Astrocyte (in vitro differentiated cells and primary cell): ENCODE results near the gene CHL1. TPM values are rescaled to one million over a fixed set of nuclear protein-coding genes. Genes with fewer than 3 reads are reported as not detected.
A peak's percentile ranks its signal among the peaks of the same experiment; 100 is the strongest.

Source experiments
- DNase-seq: peaks from one replicate; pipeline ENCODE4 v3.0.0-alpha.2; 2010; ENCODE audit warnings: low read depth
- FAIRE-seq: peaks from 2 replicates; lab custom pipeline; 2011; peaks lifted over from hg19 to GRCh38; lab: Jason Lieb, UNC
- H2AFZ ChIP-seq: 2 replicates; pipeline ENCODE4 v1.6.0; 2012; ENCODE audit warnings: low read depth, low read length, inconsistent platforms
- H3K27ac ChIP-seq: 2 replicates; pipeline ENCODE4 v1.5.1; 2011; ENCODE audit warnings: low read depth, low read length, inconsistent platforms
- H3K27me3 ChIP-seq: 2 replicates; pipeline ENCODE4 v1.6.0; 2011; ENCODE audit warnings: low read length, inconsistent platforms; ENCODE audit not compliant: insufficient read depth
- H3K36me3 ChIP-seq: 2 replicates; pipeline ENCODE4 v1.5.1; 2011; ENCODE audit warnings: low read length, inconsistent platforms; ENCODE audit not compliant: insufficient read depth
- H3K4me1 ChIP-seq: 2 replicates; pipeline ENCODE4 v1.5.1; 2011; ENCODE audit warnings: low read length, inconsistent platforms; ENCODE audit not compliant: insufficient read depth
- H3K4me2 ChIP-seq: 2 replicates; pipeline ENCODE4 v1.6.0; 2012; ENCODE audit warnings: low read length, inconsistent platforms
- H3K4me3 ChIP-seq: 2 replicates; pipeline ENCODE4 v1.5.1; 2011; ENCODE audit warnings: low read depth, mild to moderate bottlenecking, low read length, inconsistent platforms; ENCODE audit not compliant: insufficient read depth
- H3K79me2 ChIP-seq: 2 replicates; pipeline ENCODE4 v1.6.0; 2012; ENCODE audit warnings: mild to moderate bottlenecking, low read length, inconsistent platforms; ENCODE audit not compliant: insufficient read depth
- H3K9ac ChIP-seq: 2 replicates; pipeline ENCODE4 v1.6.0; 2012; ENCODE audit warnings: mild to moderate bottlenecking, low read length, inconsistent platforms
- H3K9me3 ChIP-seq: 2 replicates; pipeline ENCODE4 v1.5.1; 2012; ENCODE audit warnings: low read depth, mild to moderate bottlenecking, low read length, inconsistent platforms; ENCODE audit not compliant: insufficient read depth
- H4K20me1 ChIP-seq: 2 replicates; pipeline ENCODE4 v1.6.0; 2012; ENCODE audit warnings: low read length, inconsistent platforms; ENCODE audit not compliant: insufficient read depth
- H3K27ac Mint-ChIP-seq: one replicate; pipeline ENCODE4 v1.8.0; 2021; ENCODE audit warnings: mild to moderate bottlenecking, mixed read lengths; ENCODE audit not compliant: unreplicated experiment
- H3K27me3 Mint-ChIP-seq: one replicate; pipeline ENCODE4 v1.8.0; 2021; ENCODE audit warnings: low read depth, mixed read lengths; ENCODE audit not compliant: unreplicated experiment
- H3K36me3 Mint-ChIP-seq: one replicate; pipeline ENCODE4 v1.8.0; 2021; ENCODE audit warnings: low read depth, mixed read lengths; ENCODE audit not compliant: unreplicated experiment
- H3K4me1 Mint-ChIP-seq: one replicate; pipeline ENCODE4 v1.8.0; 2021; ENCODE audit warnings: low read depth, mixed read lengths; ENCODE audit not compliant: unreplicated experiment
- H3K4me3 Mint-ChIP-seq: one replicate; pipeline ENCODE4 v1.8.0; 2021; ENCODE audit warnings: mild to moderate bottlenecking, moderate library complexity, mixed read lengths; ENCODE audit not compliant: unreplicated experiment
- H3K9me3 Mint-ChIP-seq: one replicate; pipeline ENCODE4 v1.8.0; 2021; ENCODE audit warnings: mild to moderate bottlenecking, mixed read lengths; ENCODE audit not compliant: unreplicated experiment
- CTCF ChIP-seq: IDR thresholded peaks from 2 replicates; pipeline ENCODE4 v1.5.1; 2011; ENCODE audit warnings: low read depth, mild to moderate bottlenecking, inconsistent platforms, low read length, moderate library complexity; ENCODE audit not compliant: insufficient read depth
- EZH2 ChIP-seq: IDR thresholded peaks from 2 replicates; pipeline ENCODE4 v1.6.1; 2012; ENCODE audit warnings: mild to moderate bottlenecking, low read length, inconsistent platforms; ENCODE audit not compliant: insufficient read depth
- total RNA-seq: library from RNA; stranded (reverse); gene quantifications from 2 replicates; pipeline ENCODE4 v1.2.1, GENCODE V29; 2021

The CHL1 gene
- total RNA-seq, 1 donor from 2014 or later: not detected

DNA sequence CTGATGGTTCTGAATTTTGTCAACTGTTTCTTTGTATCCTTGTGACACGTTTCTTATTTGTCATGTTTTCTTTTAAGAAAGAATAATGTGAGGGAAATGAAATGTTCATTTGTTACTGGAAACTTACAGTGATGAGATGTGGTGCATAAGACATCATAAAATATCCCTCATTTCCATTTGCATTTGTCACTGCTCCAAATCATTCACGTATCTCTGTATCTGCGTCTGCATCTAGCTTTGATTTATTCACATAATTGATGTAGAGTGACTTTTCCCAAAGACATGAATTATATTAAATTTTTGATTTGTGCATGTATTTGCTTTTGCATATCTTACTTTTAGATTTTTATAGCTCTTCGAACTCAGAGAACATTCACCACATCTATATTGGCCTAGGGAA lies 66.8 kb downstream of the CHL1 start:
- Histone ChIP-seq H3K79me2 (no peaks in the 10 kb centered on the region), H3K4me3 (no peak overlapping the region), H3K9ac (no peak overlapping the region), H2AFZ (no peak overlapping the region), H3K4me2 (no peak overlapping the region), H3K9me3 (no peaks in the 10 kb centered on the region), H3K27ac (no peak overlapping the region), H3K4me1 (peaks cover 5% of the 10 kb centered on the region), H3K36me3 (no peaks in the 10 kb centered on the region), H3K27me3 (no peaks in the 10 kb centered on the region), H4K20me1 (no peaks in the 10 kb centered on the region)
- FAIRE-seq (no peak), DNase-seq (no peak)
- Mint-ChIP-seq H3K9me3 (peaks cover 8% of the 10 kb centered on the region), H3K27me3 (no peaks in the 10 kb centered on the region), H3K4me3 (no peak overlapping the region), H3K36me3 (no peaks in the 10 kb centered on the region), H3K27ac (no peak overlapping the region), H3K4me1 (no peaks in the 10 kb centered on the region)
- TF ChIP-seq EZH2 (no peak), CTCF (no peak)

DNA sequence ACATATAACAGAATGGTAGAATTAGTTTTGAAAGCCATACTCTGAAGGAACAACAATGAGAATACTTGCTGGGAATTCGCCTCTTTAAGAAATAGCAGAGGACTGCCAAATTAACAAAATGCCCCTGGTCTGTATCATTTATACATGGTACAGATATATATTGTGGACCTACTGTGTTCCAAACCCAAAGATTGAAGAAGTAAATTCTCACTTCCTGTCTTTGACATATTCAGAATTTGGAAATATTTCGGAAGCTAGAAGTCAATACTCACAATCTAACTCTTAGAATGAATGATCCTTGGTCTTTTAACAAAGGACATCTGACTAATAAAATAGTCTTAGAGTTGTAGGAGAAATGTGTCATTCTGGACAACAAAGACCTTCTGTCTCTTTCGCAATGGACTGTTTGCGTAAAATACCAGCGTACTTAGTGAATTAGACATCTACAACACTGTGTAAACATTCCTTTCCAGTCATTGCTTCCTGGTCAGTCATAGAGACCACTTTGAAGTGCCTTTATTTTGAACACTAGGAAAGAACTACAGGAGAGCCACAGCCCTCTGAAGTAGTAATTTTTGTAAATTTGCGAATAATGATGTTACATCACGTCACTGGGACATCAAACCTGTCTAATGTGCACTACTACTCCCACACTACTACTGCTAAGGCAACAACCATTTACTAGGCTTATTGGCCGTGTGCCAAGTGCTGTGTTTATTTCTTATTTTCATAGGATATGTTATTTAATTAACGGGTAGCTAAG lies 68.0 kb downstream of the CHL1 start:
- H3K4me1 ChIP-seq: peaks cover 5% of the 10 kb centered on the region
- no peak overlapping the region for H3K4me3 Mint-ChIP-seq
- peaks cover 11% of the 10 kb centered on the region for H3K9me3 Mint-ChIP-seq
- no peak overlapping the region for H3K27ac Mint-ChIP-seq
- no peak for TF ChIP-seq CTCF
- FAIRE-seq (no peak), DNase-seq (peak; percentile 90)
- H3K27me3 Mint-ChIP-seq: no peaks in the 10 kb centered on the region
- H3K4me2 ChIP-seq: peak overlapping the region; percentile 15
- H3K4me3 ChIP-seq: no peak overlapping the region
- H3K36me3 Mint-ChIP-seq: no peaks in the 10 kb centered on the region
- peak overlapping the region; percentile 52 for H3K27ac ChIP-seq
- H2AFZ ChIP-seq: no peak overlapping the region
- no peaks in the 10 kb centered on the region for H3K36me3 ChIP-seq
- no peaks in the 10 kb centered on the region for H3K9me3 ChIP-seq
- no peak overlapping the region for H3K9ac ChIP-seq
- no peaks in the 10 kb centered on the region for H3K27me3 ChIP-seq
- H3K79me2 ChIP-seq: no peaks in the 10 kb centered on the region
- no peaks in the 10 kb centered on the region for H4K20me1 ChIP-seq
- no peaks in the 10 kb centered on the region for H3K4me1 Mint-ChIP-seq

DNA sequence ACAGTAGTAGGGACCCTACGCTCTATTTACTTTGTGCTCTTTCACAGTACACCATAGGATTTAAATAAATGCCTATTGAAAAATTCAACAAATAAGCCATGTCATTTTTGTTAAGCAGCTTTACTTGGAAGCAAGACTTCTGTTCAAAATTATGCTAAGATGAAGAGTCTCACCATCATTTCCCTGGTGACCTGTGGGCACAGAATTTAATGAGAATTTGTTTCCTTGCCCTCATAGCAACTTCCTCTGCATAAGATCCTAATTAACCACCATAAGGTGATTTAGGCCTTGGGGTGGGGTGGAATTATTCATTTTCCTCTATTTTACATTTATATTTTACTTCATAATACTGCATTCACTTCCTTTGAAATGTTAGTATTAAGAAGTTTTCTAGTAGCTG lies 70.5 kb downstream of the CHL1 start:
- no peak overlapping the region for H3K4me2 ChIP-seq
- no peak overlapping the region for H2AFZ ChIP-seq
- no peak overlapping the region for H3K9ac ChIP-seq
- H3K27ac ChIP-seq: no peak overlapping the region
- Mint-ChIP-seq H3K27ac (no peak overlapping the region), H3K36me3 (no peaks in the 10 kb centered on the region), H3K27me3 (no peaks in the 10 kb centered on the region), H3K4me3 (no peak overlapping the region), H3K4me1 (no peaks in the 10 kb centered on the region), H3K9me3 (peaks cover 13% of the 10 kb centered on the region)
- H3K9me3 ChIP-seq: no peaks in the 10 kb centered on the region
- no peaks in the 10 kb centered on the region for H3K36me3 ChIP-seq
- FAIRE-seq (no peak), DNase-seq (no peak)
- H3K79me2 ChIP-seq: no peaks in the 10 kb centered on the region
- no peaks in the 10 kb centered on the region for H3K27me3 ChIP-seq
- TF ChIP-seq CTCF: no peak
- TF ChIP-seq EZH2: no peak
- H4K20me1 ChIP-seq: no peaks in the 10 kb centered on the region
- H3K4me3 ChIP-seq: no peak overlapping the region
- H3K4me1 ChIP-seq: peaks cover 5% of the 10 kb centered on the region
